HG03457 (cell line): Measurements from ENCODE around the gene CACNG5.
"Not testable (repeated sequence)": the region's sequence is repeated elsewhere in the genome, so short reads cannot be mapped to it uniquely, and the experiment has no call there.

Experiments used
- ATAC-seq: cut with Tn5 transposase; IDR thresholded peaks from one replicate; pipeline ENCODE4 v1.9.1; 2021; ENCODE audit warnings: moderate number of reproducible peaks; ENCODE audit not compliant: unreplicated experiment

Gene CACNG5

GRCh38 chr17:66903296-66903695, 68.4 kb downstream of the CACNG5 start:
- ATAC-seq = not testable (repeated sequence)

- no peak for ATAC-seq
Measured at GRCh38 chr17:66903781-66904180, 68.9 kb downstream of the CACNG5 start.

DNA sequence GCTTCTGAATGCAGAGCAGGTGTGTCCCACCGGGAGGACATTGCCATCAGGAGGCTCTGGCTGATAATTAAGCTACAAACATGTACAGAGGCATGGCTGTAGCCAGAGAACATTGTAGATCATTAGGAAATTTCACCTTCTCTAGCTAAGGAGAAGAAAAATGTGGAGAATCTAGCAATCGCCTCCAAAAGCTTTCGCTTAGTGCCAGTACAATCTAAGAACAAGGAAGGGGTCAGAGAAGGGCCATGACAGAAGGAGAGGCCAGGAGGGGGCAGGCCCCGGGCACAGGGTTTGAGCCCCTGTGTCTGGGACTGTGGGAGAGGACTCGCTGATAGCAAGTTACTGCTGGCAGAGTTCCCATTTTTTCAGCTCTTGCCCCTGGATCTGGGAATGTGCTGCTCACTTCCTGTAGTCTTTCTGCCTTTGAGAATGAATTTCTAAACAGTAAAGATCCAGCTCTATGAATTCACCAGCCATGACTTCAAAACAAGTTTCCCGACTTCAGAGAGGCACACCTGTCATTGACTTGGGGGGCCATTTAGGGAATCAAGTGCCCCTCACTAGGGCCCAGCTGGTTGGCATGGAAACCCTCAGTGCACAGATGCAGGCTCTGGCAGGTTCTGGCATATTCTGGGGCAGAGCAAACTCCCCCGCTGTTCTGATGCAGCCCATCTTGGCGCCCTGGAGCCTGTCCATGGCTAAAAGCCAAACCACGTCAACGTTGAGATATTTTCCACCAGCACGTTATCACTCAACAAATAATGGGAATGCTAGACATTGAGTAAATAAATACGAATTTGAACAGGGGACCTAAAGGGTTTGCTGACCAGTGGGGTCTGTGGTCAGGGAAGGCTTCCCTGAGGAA, 70.1 kb downstream of the CACNG5 start:
- no peak for ATAC-seq

GRCh38 chr17:66906321-66907278, 71.7 kb downstream of the CACNG5 start:
- ATAC-seq = no peak

DNA sequence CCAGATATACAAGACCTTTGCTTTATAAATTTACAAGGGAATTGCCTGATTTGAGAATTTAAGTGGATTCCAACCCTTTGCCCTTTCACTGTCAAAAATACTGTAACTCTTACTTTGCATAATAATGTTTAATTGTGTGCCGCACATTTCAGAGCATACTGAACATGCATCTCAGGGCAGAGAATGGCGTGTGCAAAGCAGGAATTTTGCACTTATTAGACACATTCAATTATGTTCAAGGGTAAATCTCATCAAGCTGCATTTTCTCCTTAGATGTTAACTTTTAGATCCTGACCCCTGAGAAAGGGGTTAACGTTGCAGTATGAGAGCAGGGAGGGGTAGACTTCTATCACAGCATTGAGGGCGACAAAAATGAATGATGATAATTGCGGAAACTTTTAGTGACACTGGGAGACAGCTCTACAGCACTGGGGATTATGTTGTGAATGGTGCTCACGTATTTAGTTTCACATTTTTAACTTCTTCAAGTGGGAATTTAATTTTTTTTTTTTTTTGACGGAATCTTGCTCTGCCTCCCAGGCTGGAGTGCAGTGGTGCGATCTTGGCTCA, 75.0 kb downstream of the CACNG5 start:
- no peak for ATAC-seq

- ATAC-seq = no peak
Measured at GRCh38 chr17:66910651-66911285, 75.9 kb downstream of the CACNG5 start.

GRCh38 chr17:66915204-66915611, 80.3 kb downstream of the CACNG5 start:
- ATAC-seq = no peak

- ATAC-seq = no peak
Measured at GRCh38 chr17:66915792-66916191, 80.9 kb downstream of the CACNG5 start.

GRCh38 chr17:66916946-66917345, 82.0 kb downstream of the CACNG5 start:
- no peak for ATAC-seq

GRCh38 chr17:66918896-66919295, 84.0 kb downstream of the CACNG5 start:
- ATAC-seq = no peak

DNA sequence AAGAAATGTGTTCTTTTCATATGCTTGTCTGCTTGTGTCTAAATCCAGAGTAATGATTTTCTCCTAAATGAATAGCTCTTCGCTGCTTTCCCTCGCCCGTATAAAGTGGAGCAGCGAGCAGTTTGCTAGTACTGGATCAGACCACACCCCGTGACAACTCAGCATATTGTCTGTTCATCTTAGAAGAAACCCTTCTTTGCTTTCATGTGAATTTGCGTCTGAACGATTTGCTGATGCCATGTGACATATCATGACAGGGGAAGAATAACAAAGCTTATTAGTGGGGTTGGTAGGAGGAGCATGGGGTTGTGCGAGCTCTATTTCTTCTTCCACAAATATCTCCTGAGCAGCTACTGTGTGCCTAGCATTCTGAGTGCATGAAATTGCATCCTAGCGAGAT, 85.5 kb downstream of the CACNG5 start:
- no peak for ATAC-seq

DNA sequence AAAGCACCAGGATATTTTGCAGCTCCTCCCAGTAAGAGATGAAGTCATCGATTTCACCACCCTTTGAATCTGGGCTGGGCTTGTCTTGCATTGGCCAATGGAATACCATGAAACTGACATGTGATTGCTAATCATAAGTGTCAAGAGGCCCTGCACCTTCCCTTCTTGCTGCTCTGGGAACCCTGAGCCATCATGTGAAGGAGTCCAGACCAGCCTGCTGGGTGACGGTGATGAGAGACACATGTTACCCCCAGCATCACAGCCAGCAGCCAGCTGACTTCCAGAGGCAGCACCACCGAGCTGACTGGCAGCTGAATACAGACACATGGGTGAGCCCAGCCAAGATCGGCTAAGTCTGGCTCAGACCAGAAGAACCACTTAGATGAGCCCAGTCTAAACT, 86.0 kb downstream of the CACNG5 start:
- no peak for ATAC-seq

GRCh38 chr17:66923886-66924285, 89.0 kb downstream of the CACNG5 start:
- no peak for ATAC-seq

- ATAC-seq = no peak
Measured at GRCh38 chr17:66925811-66926500, 91.0 kb downstream of the CACNG5 start.

GRCh38 chr17:66928949-66929348, 94.0 kb downstream of the CACNG5 start:
- no peak for ATAC-seq

GRCh38 chr17:66929591-66929990, 94.7 kb downstream of the CACNG5 start:
- no peak for ATAC-seq

- ATAC-seq = no peak
Measured at GRCh38 chr17:66930933-66931332, 96.0 kb downstream of the CACNG5 start.

GRCh38 chr17:66932311-66932710, 97.4 kb downstream of the CACNG5 start:
- no peak for ATAC-seq

GRCh38 chr17:66934040-66934439, 99.1 kb downstream of the CACNG5 start:
- no peak for ATAC-seq
